Measurements from ENCODE around the gene UPP2.

UPP2 gene

DNA sequence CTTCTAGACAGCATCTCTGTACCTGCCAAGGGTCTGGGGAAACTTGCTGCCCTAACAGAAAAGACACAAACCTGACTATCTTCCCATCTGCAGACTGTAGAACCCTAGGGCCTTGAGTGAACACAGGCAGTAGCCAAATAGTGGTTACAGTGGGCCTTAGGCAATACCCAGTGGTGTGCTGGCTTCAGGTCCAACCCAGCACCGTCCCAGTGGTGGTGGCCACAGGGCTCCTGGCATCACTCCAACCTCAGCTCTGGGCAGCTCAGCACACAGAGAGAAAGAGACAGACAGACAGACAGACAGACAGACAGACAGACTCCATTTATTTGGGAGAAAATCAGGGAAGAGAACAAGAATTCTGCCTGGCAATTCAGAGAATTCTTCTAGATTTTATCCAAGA lies 29.3 kb upstream of the UPP2 start:
- H3K4me3 ChIP-seq (IDR thresholded peaks at IDR 0.05; ENCODE audit: insufficient read depth, low read depth, low read length) = no peak overlapping the region
- no peak overlapping the region for H3K4me2 ChIP-seq
- no peak overlapping the region for H3K9ac ChIP-seq
- no peak overlapping the region for H2AFZ ChIP-seq (ENCODE audit: low read depth)
- H3K4me1 ChIP-seq (ENCODE audit: low read depth, poor library complexity, severe bottlenecking) = no peaks in the 10 kb centered on the region
- no peak overlapping the region for H3K27ac ChIP-seq
- H3K36me3 ChIP-seq (ENCODE audit: insufficient read depth) = no peaks in the 10 kb centered on the region
- no peaks in the 10 kb centered on the region for H3K27me3 ChIP-seq (ENCODE audit: insufficient read depth, low read depth)
- H4K20me1 ChIP-seq (ENCODE audit: insufficient read depth) = no peaks in the 10 kb centered on the region
- TF ChIP-seq, protein P1, sequence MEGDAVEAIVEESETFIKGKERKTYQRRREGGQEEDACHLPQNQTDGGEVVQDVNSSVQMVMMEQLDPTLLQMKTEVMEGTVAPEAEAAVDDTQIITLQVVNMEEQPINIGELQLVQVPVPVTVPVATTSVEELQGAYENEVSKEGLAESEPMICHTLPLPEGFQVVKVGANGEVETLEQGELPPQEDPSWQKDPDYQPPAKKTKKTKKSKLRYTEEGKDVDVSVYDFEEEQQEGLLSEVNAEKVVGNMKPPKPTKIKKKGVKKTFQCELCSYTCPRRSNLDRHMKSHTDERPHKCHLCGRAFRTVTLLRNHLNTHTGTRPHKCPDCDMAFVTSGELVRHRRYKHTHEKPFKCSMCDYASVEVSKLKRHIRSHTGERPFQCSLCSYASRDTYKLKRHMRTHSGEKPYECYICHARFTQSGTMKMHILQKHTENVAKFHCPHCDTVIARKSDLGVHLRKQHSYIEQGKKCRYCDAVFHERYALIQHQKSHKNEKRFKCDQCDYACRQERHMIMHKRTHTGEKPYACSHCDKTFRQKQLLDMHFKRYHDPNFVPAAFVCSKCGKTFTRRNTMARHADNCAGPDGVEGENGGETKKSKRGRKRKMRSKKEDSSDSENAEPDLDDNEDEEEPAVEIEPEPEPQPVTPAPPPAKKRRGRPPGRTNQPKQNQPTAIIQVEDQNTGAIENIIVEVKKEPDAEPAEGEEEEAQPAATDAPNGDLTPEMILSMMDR (conservative IDR thresholded peaks at IDR 0.05; ENCODE audit: low read depth, low read length) = no peak
- no peaks in the 10 kb centered on the region for H3K79me2 ChIP-seq (ENCODE audit: insufficient read depth, low read depth)

DNA sequence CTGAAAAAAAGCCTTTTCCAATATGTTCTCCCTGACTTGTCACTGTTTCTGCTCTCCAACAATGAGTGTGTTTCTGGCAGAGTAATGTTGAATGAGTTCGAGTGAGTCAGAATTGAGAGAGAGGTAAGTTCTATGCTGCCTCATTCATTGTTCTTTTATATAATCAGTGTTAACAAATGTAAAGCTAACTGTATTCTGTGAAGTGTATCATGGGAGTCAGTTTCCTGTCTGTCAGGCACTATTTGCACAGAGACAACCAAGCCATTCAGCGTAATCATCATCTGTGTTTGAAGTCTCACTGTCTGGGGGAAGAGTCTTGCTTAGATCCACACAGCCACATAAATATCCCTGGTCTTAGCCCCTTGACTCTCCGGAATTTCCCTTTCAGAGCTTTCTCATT lies 22.0 kb upstream of the UPP2 start:
- Histone ChIP-seq H3K27me3 (ENCODE audit: insufficient read depth, low read depth) (no peaks in the 10 kb centered on the region), H4K20me1 (ENCODE audit: insufficient read depth) (no peaks in the 10 kb centered on the region), H3K4me3 (IDR thresholded peaks at IDR 0.05; ENCODE audit: insufficient read depth, low read depth, low read length) (no peak overlapping the region), H2AFZ (ENCODE audit: low read depth) (no peak overlapping the region), H3K79me2 (ENCODE audit: insufficient read depth, low read depth) (no peaks in the 10 kb centered on the region), H3K9ac (no peak overlapping the region), H3K4me2 (no peak overlapping the region), H3K27ac (no peak overlapping the region), H3K36me3 (ENCODE audit: insufficient read depth) (no peaks in the 10 kb centered on the region), H3K4me1 (ENCODE audit: low read depth, poor library complexity, severe bottlenecking) (no peaks in the 10 kb centered on the region)
- TF ChIP-seq, protein P1 (conservative IDR thresholded peaks at IDR 0.05; ENCODE audit: low read depth, low read length) = no peak

DNA sequence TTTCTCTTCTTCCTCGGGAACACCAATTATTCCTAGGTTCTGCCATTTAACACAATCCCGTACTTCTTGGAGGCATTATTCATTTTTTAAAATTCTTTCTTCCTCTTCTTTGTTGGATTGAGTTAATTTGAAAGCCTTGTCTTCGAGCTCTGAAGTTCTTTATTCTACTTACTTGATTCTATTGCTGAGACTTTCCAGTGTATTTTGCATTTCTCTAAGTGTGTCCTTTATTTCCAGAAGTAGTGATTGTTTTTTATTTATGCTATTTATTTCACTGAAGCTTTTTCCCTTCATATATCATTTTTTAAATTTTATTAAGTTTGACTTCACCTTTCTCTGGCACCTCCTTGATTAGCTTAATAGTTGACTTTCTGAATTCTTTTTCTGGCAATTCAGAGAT lies 13.6 kb upstream of the UPP2 start:
- Histone ChIP-seq H3K9ac (no peak overlapping the region), H3K27me3 (ENCODE audit: insufficient read depth, low read depth) (no peaks in the 10 kb centered on the region), H3K4me2 (no peak overlapping the region), H3K4me1 (ENCODE audit: low read depth, poor library complexity, severe bottlenecking) (no peaks in the 10 kb centered on the region), H3K36me3 (ENCODE audit: insufficient read depth) (no peaks in the 10 kb centered on the region), H3K27ac (no peak overlapping the region), H4K20me1 (ENCODE audit: insufficient read depth) (no peaks in the 10 kb centered on the region), H3K79me2 (ENCODE audit: insufficient read depth, low read depth) (no peaks in the 10 kb centered on the region), H2AFZ (ENCODE audit: low read depth) (no peak overlapping the region), H3K4me3 (IDR thresholded peaks at IDR 0.05; ENCODE audit: insufficient read depth, low read depth, low read length) (no peak overlapping the region)
- TF ChIP-seq, protein P1 (conservative IDR thresholded peaks at IDR 0.05; ENCODE audit: low read depth, low read length) = no peak

DNA sequence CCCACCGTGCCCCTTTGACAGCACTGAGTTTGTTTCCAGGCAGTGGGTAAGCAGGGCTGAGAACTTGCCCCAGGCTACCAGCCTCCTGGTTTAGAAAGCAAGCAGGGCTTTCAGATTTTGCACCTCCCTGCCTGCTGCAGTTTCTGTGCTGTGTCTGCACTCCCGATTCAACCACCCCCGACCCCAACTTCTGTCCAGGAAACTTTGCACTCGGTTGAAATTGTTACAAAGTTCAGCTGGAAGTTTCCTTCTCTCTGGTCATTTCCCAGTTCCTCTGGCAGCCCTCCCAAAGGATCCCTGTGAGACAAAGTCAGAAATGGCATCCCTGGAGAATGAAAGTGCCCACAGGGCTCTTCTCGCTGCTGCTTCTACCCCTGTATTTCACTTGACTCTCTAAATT lies 12.4 kb upstream of the UPP2 start:
- no peak overlapping the region for H2AFZ ChIP-seq (ENCODE audit: low read depth)
- no peak overlapping the region for H3K4me2 ChIP-seq
- no peak overlapping the region for H3K4me3 ChIP-seq (IDR thresholded peaks at IDR 0.05; ENCODE audit: insufficient read depth, low read depth, low read length)
- no peaks in the 10 kb centered on the region for H3K79me2 ChIP-seq (ENCODE audit: insufficient read depth, low read depth)
- H3K9ac ChIP-seq = no peak overlapping the region
- H3K36me3 ChIP-seq (ENCODE audit: insufficient read depth) = no peaks in the 10 kb centered on the region
- no peak overlapping the region for H3K27ac ChIP-seq
- no peaks in the 10 kb centered on the region for H3K4me1 ChIP-seq (ENCODE audit: low read depth, poor library complexity, severe bottlenecking)
- TF ChIP-seq, protein P1 (conservative IDR thresholded peaks at IDR 0.05; ENCODE audit: low read depth, low read length) = no peak
- H4K20me1 ChIP-seq (ENCODE audit: insufficient read depth) = no peaks in the 10 kb centered on the region
- no peaks in the 10 kb centered on the region for H3K27me3 ChIP-seq (ENCODE audit: insufficient read depth, low read depth)

DNA sequence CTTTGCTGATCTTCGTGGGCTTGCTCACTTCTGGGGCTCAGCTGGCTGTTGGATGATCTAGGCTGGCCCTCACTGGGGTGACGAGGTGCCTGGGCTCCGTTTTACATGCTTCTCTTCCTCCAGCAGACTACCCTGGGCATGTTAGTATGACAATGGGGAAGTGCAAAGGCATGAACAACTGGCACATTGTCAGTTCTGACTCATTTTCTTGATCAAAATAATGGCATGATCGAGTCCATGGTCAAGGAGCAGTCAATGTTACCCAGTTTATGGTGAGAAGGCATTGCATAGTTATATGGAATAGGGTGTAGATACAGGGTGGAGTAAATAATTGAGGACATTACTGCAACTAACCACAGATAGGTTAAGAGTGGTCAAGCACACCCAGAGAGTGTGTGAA lies 10.0 kb upstream of the UPP2 start:
- no peaks in the 10 kb centered on the region for H3K4me1 ChIP-seq (ENCODE audit: low read depth, poor library complexity, severe bottlenecking)
- TF ChIP-seq, protein P1 (conservative IDR thresholded peaks at IDR 0.05; ENCODE audit: low read depth, low read length) = no peak
- H4K20me1 ChIP-seq (ENCODE audit: insufficient read depth) = no peaks in the 10 kb centered on the region
- no peaks in the 10 kb centered on the region for H3K36me3 ChIP-seq (ENCODE audit: insufficient read depth)
- no peak overlapping the region for H3K4me2 ChIP-seq
- H3K9ac ChIP-seq = no peak overlapping the region
- no peak overlapping the region for H3K27ac ChIP-seq
- H2AFZ ChIP-seq (ENCODE audit: low read depth) = no peak overlapping the region
- no peak overlapping the region for H3K4me3 ChIP-seq (IDR thresholded peaks at IDR 0.05; ENCODE audit: insufficient read depth, low read depth, low read length)
- H3K27me3 ChIP-seq (ENCODE audit: insufficient read depth, low read depth) = no peaks in the 10 kb centered on the region
- H3K79me2 ChIP-seq (ENCODE audit: insufficient read depth, low read depth) = no peaks in the 10 kb centered on the region

All from KMS-11 (cell line).